ENCODE data around the gene MTPN. TPM values are rescaled to one million over a fixed set of nuclear protein-coding genes. Genes with fewer than 3 reads are reported as not detected.

The MTPN gene
- polyA plus RNA-seq, 1 experiment, result 260 TPM

DNA sequence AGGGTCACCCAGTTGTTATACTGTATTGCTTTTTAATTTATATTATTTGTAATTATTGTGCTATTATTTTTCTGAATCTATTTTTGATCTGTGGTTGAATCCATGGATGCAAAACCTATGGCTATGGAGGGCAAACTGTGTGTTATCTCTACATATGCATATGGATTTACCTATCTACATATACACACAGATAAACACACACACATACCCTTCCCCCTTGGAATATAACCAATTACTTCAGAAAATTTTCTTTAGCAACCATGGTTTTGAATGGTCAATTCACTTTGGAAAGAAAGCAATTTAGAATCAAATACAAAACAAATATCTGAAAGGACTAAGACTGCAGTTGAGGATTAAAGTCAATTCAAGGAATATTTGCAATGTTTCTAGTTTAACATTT lies 39.1 kb downstream of the MTPN start:
- Histone ChIP-seq H3K4me3 (ENCODE audit: low read depth, low read length) (no peak overlapping the region), H3K27me3 (ENCODE audit: control insufficient read depth, insufficient read depth, low read length) (no peaks in the 10 kb centered on the region), H3K27ac (ENCODE audit: low read depth, low read length) (no peak overlapping the region), H3K9me3 (ENCODE audit: control insufficient read depth, insufficient read depth, low read length) (no peaks in the 10 kb centered on the region)
- ChIA-PET CTCF (interaction anchor here (1.0 to 1.3 kb wide), 2 partner anchors 137 to 177 kb away, joined by 3 read pairs; no protein-coding TSS in a partner anchor), POLR2A (no interaction called here)
- TF ChIP-seq, protein P1, sequence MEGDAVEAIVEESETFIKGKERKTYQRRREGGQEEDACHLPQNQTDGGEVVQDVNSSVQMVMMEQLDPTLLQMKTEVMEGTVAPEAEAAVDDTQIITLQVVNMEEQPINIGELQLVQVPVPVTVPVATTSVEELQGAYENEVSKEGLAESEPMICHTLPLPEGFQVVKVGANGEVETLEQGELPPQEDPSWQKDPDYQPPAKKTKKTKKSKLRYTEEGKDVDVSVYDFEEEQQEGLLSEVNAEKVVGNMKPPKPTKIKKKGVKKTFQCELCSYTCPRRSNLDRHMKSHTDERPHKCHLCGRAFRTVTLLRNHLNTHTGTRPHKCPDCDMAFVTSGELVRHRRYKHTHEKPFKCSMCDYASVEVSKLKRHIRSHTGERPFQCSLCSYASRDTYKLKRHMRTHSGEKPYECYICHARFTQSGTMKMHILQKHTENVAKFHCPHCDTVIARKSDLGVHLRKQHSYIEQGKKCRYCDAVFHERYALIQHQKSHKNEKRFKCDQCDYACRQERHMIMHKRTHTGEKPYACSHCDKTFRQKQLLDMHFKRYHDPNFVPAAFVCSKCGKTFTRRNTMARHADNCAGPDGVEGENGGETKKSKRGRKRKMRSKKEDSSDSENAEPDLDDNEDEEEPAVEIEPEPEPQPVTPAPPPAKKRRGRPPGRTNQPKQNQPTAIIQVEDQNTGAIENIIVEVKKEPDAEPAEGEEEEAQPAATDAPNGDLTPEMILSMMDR (IDR thresholded peaks at IDR 0.05; ENCODE audit: low read depth, low read length), result no peak
- no peak for DNase-seq (ENCODE audit: low read depth, low spot score)

DNA sequence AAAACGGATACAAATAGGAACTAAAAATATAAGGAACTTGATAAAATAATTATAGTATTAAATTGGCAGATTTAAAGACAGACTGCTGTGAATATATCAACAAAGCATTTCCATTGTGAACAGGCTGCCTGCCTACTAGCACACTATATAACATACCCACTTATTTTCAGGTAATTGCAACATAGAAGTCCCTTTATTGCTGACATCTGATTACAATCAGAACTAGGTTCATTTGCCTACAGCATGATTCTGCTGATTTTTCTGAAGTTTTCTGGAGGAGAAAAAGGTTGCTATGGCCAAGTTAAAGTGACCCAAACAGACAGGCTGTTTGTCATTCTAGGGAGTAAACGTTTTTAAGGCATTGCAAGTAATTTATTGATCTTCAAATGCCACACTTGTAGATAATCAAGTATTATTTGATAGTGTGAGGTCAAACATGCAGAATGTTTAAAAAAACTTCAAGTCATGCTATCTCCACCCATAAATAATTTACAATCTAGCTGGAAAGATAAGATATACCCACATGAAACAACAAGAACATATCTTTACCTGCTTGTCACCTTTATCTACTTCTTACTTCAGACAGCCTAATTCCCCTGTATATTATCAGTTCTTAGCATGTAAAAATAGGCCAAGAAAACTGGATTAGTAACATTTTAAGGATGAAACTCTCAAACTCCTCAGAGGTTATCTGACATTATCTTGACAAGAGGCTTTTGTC lies 40.5 kb downstream of the MTPN start:
- TF ChIP-seq, protein P1 (IDR thresholded peaks at IDR 0.05; ENCODE audit: low read depth, low read length), result no peak
- ChIA-PET POLR2A (no interaction called here), CTCF (interaction anchor here (0.6 to 1.3 kb wide), 3 partner anchors 10 to 227 kb away, joined by 3 to 4 read pairs (median 3); no protein-coding TSS in a partner anchor)
- Histone ChIP-seq H3K9me3 (ENCODE audit: control insufficient read depth, insufficient read depth, low read length) (no peaks in the 10 kb centered on the region), H3K4me3 (ENCODE audit: low read depth, low read length) (no peak overlapping the region), H3K27me3 (ENCODE audit: control insufficient read depth, insufficient read depth, low read length) (no peaks in the 10 kb centered on the region), H3K27ac (ENCODE audit: low read depth, low read length) (no peak overlapping the region)
- no peak for DNase-seq (ENCODE audit: low read depth, low spot score)

DNA sequence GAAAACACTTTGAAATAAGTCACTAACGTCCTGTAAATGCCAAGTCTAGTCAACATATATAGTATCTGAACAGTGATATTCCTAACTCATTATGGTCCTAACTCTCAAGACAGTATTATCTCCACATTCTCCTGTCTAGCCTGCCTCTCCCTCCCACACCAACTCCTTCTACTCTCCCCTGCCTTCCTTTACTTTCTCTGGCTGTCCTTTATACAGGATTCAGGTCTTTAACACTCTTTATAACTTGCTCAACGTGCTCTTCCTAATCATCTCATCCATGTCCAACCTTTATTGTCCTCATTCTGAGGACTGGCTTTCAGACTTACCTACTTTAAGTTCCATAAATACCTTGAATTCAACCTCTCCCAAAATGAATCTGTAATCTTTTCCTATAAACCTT lies 42.5 kb downstream of the MTPN start:
- Histone ChIP-seq H3K9me3 (ENCODE audit: control insufficient read depth, insufficient read depth, low read length) (no peaks in the 10 kb centered on the region), H3K27ac (ENCODE audit: low read depth, low read length) (no peak overlapping the region), H3K27me3 (ENCODE audit: control insufficient read depth, insufficient read depth, low read length) (no peaks in the 10 kb centered on the region), H3K4me3 (ENCODE audit: low read depth, low read length) (no peak overlapping the region)
- TF ChIP-seq, protein P1 (IDR thresholded peaks at IDR 0.05; ENCODE audit: low read depth, low read length), result no peak
- DNase-seq (ENCODE audit: low read depth, low spot score), result no peak
- ChIA-PET CTCF (no interaction called here), POLR2A (no interaction called here)

DNA sequence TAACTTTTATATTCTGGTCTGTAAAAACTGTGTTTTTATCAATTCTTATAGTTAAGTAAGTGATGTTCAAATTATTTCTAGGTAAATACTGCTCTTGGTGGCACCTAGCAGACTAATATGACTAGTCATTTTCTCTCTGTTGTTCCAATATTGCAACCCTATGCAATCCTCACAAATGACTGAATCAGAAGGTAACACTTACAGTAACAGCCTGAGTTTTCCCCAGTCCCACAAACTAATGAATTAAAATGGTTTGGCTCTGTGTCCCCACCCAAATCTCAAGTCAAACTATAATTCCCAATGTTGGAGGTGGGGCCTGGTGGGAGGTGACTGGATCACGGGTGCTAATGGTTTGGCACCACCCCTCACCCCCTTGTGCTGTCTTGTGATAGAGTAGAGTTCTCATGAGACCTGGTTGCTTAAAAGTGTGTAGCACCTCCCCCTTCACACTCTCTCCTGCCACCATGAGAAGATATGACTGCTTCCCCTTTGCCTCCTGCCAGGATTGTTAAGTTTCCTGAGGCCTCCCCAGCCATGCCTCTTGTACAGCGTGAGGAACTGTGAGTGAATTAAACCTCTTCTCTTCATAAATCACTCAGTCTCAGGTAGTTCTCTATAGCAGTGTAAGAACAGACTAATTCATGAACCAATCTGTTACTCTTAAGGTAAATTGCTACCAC lies 43.5 kb downstream of the MTPN start:
- ChIA-PET POLR2A (no interaction called here), CTCF (interaction anchor here (0.6 to 0.9 kb wide), 4 partner anchors 68 to 182 kb away, joined by 3 to 7 read pairs (median 4); no protein-coding TSS in a partner anchor)
- no peak overlapping the region for H3K27ac ChIP-seq (ENCODE audit: low read depth, low read length)
- no peaks in the 10 kb centered on the region for H3K9me3 ChIP-seq (ENCODE audit: control insufficient read depth, insufficient read depth, low read length)
- H3K27me3 ChIP-seq (ENCODE audit: control insufficient read depth, insufficient read depth, low read length), result no peaks in the 10 kb centered on the region
- H3K4me3 ChIP-seq (ENCODE audit: low read depth, low read length), result no peak overlapping the region
- no peak for DNase-seq (ENCODE audit: low read depth, low spot score)
- TF ChIP-seq, protein P1 (IDR thresholded peaks at IDR 0.05; ENCODE audit: low read depth, low read length), result no peak

- CTCF ChIA-PET, result no interaction called here
- POLR2A ChIA-PET, result no interaction called here
- TF ChIP-seq, protein P1 (IDR thresholded peaks at IDR 0.05; ENCODE audit: low read depth, low read length), result no peak
- no peak for DNase-seq (ENCODE audit: low read depth, low spot score)
- no peak overlapping the region for H3K4me3 ChIP-seq (ENCODE audit: low read depth, low read length)
- no peaks in the 10 kb centered on the region for H3K9me3 ChIP-seq (ENCODE audit: control insufficient read depth, insufficient read depth, low read length)
- no peaks in the 10 kb centered on the region for H3K27me3 ChIP-seq (ENCODE audit: control insufficient read depth, insufficient read depth, low read length)
- H3K27ac ChIP-seq (ENCODE audit: low read depth, low read length), result no peak overlapping the region
Observed at GRCh38 chr7:135932131-135932530, 45.0 kb downstream of the MTPN start.
